A549 treated with CORT108297 at 1 μM for 4 hours (cell line): ENCODE measurements around the gene TRIP10. TPM values are rescaled to one million over a fixed set of nuclear protein-coding genes. Genes with fewer than 3 reads are reported as not detected.

Source experiments
- total RNA-seq: library from RNA; stranded (reverse); fragments of 200-300 nt; extraction: Qiagen RNA extraction; gene quantifications from 5 replicates; pipeline ENCODE4 v1.2.3, GENCODE V29; 2022

TRIP10 gene
- total RNA-seq, result 59.6 to 74.6 TPM (median 68.6 TPM) in 5 replicates

GRCh38 chr19:6739390-6739882 is at the start of gene TRIP10:
Gene TRIP10, plus strand, starts transcription at chr19:6739680. Its CDS starts 82 bp downstream, at chr19:6739762.

DNA sequence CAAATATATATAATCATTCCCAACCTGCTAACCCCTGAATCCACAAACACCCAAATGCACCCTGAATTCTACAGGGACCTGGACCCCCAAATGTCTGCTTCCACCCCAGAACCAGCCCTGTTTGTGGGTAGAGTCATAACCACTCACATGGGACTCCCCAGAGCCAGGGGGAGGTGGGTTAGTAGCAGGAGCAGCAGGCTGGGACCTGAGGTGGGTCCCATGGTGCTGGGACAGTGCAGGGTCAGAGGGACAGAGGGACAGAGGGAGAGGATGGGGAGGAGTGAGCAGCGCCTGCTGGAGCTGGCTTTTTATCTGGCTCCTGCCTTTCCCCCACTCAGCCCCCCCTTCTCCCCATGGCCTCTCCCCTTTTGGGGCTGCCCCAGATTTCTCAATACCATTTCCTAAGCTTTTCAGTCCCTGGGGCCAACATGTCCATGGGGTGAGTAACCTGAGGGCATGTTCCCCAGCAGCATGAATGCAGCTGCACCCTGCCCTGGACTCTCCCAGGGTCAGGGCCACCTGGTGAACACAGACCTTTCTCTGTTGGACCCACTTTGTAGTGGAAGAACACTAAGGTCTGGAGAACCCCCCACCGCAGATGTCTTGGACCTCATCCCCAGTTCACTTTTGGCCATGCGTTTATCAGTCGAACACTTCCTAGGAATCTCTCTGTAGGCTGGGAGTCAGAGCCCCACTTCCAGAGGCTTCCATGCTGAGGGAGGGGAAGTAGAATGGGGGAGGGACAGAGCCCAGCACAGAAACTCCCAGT is 18.9 kb upstream of the TRIP10 start, which contains the start of gene C3:
Gene C3 (minus strand): TSS at position 282 of the 769 bp plus-strand sequence. CDS start 61 bp downstream, at position 221.

DNA sequence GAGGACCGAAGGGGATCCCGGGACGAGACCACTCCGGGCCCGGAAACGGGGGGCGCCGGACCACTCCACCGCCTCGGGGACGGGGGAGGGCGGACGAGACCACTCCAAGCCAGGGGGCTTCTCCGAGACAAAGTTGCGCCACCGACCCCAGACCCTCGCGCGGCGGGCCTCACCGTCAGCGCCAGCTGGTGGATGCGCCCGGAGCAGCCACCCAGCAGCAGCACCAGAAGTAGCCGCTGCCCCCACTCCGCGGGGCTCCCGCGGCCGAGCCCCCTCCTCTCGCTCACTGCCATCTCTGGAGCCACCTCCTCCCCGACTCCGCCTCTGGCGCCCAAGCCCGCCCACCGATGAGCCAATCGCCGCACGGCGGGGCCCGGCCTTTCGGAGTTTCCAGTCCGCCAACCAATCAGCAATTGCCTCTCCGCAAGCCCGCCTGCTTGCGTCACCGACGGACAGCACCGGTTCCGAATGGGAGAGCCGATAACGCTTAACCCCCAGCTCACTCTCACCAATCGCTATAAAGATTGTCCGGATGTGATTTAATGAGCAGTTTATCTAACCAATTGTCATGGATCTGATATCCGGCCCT is 2.1 kb upstream of the TRIP10 start, which contains the start of gene GPR108:
Gene GPR108 (minus strand): TSS at position 297 of the 589 bp plus-strand sequence. CDS start 4 bp downstream, at position 293.

GRCh38 chr19:6767357-6768235 is 28.1 kb downstream of the TRIP10 start, which contains the start of gene SH2D3A:
Gene SH2D3A, minus strand, starts transcription at chr19:6767435. Its CDS starts 3,687 bp downstream, at chr19:6763748.

GRCh38 chr19:6772028-6772865 is 32.8 kb downstream of the TRIP10 start, which contains the start of gene VAV1:
Gene VAV1, plus strand, starts transcription at chr19:6772708. Its CDS starts 100 bp downstream, at chr19:6772808.

Other genes starting within 250 kb of the TRIP10 start
- 4.6 to 6.8 TPM (median 6.4 TPM) in 5 replicates for gene TUBB4A, start 237.4 kb upstream of the TRIP10 start, total RNA-seq
- gene TNFSF9, start 208.7 kb upstream of the TRIP10 start, total RNA-seq, result 4.5 to 7.0 TPM (median 6.3 TPM) in 5 replicates
- gene CD70, start 148.5 kb upstream of the TRIP10 start, total RNA-seq, result 13.2 to 28.7 TPM (median 26.0 TPM) in 5 replicates
- 0.02 to 0.11 TPM (median 0.08 TPM) in 5 replicates for gene TNFSF14, start 69.5 kb upstream of the TRIP10 start, total RNA-seq
- 39.1 to 46.1 TPM (median 43.1 TPM) in 5 replicates for gene C3, start 19.0 kb upstream of the TRIP10 start, total RNA-seq
- 31.6 to 45.2 TPM (median 41.4 TPM) in 5 replicates for gene GPR108, start 2.1 kb upstream of the TRIP10 start, total RNA-seq
- 12.2 to 17.1 TPM (median 15.4 TPM) in 5 replicates for gene SH2D3A, start 27.8 kb downstream of the TRIP10 start, total RNA-seq
- 6.3 to 8.9 TPM (median 6.8 TPM) in 5 replicates for gene VAV1, start 33.0 kb downstream of the TRIP10 start, total RNA-seq
- gene ADGRE1, start 147.9 kb downstream of the TRIP10 start, total RNA-seq, result 4.6 to 6.6 TPM (median 5.1 TPM) in 5 replicates